ENCODE results near the gene VPS37D.

DNA sequence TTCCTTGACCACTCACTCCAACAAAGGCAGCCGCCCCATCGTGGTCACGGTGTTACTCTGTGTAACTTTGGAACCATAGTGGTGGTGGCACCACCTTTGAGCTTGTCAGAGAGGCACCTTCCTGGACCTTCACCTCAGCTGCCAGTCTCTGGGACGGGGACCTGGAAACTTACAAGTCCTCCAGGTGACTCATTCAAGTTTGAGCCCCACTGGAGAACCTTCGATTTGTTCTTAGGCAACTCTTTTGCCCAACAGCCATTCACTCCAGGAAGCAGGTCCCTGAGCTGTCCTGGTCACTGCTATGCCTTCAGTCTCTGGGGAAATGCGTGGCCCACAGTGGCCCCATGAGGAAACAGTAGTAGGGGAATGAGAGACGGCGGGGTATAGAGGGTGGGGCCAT, 34.6 kb downstream of the VPS37D start:
- TF ChIP-seq SIN3A (IDR thresholded peaks at IDR 0.05; ENCODE audit: borderline replicate concordance, insufficient read depth, low read depth, low read length) = no peak
- TF ChIP-seq, protein P1, sequence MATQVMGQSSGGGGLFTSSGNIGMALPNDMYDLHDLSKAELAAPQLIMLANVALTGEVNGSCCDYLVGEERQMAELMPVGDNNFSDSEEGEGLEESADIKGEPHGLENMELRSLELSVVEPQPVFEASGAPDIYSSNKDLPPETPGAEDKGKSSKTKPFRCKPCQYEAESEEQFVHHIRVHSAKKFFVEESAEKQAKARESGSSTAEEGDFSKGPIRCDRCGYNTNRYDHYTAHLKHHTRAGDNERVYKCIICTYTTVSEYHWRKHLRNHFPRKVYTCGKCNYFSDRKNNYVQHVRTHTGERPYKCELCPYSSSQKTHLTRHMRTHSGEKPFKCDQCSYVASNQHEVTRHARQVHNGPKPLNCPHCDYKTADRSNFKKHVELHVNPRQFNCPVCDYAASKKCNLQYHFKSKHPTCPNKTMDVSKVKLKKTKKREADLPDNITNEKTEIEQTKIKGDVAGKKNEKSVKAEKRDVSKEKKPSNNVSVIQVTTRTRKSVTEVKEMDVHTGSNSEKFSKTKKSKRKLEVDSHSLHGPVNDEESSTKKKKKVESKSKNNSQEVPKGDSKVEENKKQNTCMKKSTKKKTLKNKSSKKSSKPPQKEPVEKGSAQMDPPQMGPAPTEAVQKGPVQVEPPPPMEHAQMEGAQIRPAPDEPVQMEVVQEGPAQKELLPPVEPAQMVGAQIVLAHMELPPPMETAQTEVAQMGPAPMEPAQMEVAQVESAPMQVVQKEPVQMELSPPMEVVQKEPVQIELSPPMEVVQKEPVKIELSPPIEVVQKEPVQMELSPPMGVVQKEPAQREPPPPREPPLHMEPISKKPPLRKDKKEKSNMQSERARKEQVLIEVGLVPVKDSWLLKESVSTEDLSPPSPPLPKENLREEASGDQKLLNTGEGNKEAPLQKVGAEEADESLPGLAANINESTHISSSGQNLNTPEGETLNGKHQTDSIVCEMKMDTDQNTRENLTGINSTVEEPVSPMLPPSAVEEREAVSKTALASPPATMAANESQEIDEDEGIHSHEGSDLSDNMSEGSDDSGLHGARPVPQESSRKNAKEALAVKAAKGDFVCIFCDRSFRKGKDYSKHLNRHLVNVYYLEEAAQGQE (IDR thresholded peaks at IDR 0.05; ENCODE audit: insufficient read depth in 1 of 2, low read depth in 2 of 2, low read length in 1 of 2) = no peak
- TF ChIP-seq, protein P2, sequence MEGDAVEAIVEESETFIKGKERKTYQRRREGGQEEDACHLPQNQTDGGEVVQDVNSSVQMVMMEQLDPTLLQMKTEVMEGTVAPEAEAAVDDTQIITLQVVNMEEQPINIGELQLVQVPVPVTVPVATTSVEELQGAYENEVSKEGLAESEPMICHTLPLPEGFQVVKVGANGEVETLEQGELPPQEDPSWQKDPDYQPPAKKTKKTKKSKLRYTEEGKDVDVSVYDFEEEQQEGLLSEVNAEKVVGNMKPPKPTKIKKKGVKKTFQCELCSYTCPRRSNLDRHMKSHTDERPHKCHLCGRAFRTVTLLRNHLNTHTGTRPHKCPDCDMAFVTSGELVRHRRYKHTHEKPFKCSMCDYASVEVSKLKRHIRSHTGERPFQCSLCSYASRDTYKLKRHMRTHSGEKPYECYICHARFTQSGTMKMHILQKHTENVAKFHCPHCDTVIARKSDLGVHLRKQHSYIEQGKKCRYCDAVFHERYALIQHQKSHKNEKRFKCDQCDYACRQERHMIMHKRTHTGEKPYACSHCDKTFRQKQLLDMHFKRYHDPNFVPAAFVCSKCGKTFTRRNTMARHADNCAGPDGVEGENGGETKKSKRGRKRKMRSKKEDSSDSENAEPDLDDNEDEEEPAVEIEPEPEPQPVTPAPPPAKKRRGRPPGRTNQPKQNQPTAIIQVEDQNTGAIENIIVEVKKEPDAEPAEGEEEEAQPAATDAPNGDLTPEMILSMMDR (IDR thresholded peaks at IDR 0.05) = no peak
- no peak for TF ChIP-seq TCF7L2 (IDR thresholded peaks at IDR 0.05; ENCODE audit: low read depth, low read length)
- no peak for TF ChIP-seq POLR2AphosphoS5 (IDR thresholded peaks at IDR 0.05; ENCODE audit: low read depth, low read length)
